ENCODE results near the gene PRICKLE1. TPM values are rescaled to one million over a fixed set of nuclear protein-coding genes. Genes with fewer than 3 reads are reported as not detected.

The PRICKLE1 gene
- total and polyA plus RNA-seq, 2 experiments from 2014 or later: 7.7 to 51.7 TPM

DNA sequence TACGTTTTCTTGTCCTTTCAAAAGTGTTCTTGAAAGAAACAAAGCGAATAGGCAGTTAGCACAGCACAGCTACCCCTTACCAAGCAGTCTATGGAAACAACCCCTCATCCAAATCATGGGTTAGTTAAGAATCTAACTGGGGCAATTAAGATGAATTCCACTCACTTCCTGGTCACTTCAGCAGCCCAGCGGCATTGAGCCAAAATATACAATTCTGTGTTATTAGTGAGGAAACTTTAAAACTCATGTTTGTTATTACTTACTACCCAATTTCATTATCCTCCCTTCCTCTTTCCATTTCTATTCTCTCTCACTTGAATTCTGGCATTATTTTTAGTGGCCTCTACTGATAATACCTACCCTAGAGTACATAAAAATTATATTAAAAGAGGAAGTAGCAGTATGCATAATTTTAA is 142.2 kb downstream of the PRICKLE1 start:
- Histone ChIP-seq H3K4me2 (no peak overlapping the region), H2AFZ (no peak overlapping the region), H3K36me3 (ENCODE audit: insufficient read depth) (no peaks in the 10 kb centered on the region), H3K27ac (ENCODE audit: low read depth) (no peak overlapping the region), H3K9me2 (ENCODE audit: insufficient read depth) (peaks cover 4% of the 10 kb centered on the region; the same call in 1 of the 2 replicates), H3K79me2 (replicated peaks; ENCODE audit: insufficient read depth) (no peaks in the 10 kb centered on the region), H3K27me3 (ENCODE audit: insufficient read depth) (no peaks in the 10 kb centered on the region), H3K4me3 (no peak overlapping the region), H3F3A (replicated peaks; ENCODE audit: low read depth) (0 out of 2 replicates have a peak, but pooled peaks cover 5% of the 10 kb centered on the region), H3K4me1 (ENCODE audit: insufficient read depth) (peaks cover 46% of the 10 kb centered on the region), H4K20me1 (replicated peaks; ENCODE audit: insufficient read depth) (no peaks in the 10 kb centered on the region)
- TF ChIP-seq JUNB (IDR thresholded peaks at IDR 0.05; ENCODE audit: unreplicated experiment) (no peak), EZH2 (IDR thresholded peaks at IDR 0.05; ENCODE audit: low read depth, unreplicated experiment) (no peak), POLR2AphosphoS5 (IDR thresholded peaks at IDR 0.05; ENCODE audit: low read depth) (no peak)
- TF ChIP-seq, protein P1, sequence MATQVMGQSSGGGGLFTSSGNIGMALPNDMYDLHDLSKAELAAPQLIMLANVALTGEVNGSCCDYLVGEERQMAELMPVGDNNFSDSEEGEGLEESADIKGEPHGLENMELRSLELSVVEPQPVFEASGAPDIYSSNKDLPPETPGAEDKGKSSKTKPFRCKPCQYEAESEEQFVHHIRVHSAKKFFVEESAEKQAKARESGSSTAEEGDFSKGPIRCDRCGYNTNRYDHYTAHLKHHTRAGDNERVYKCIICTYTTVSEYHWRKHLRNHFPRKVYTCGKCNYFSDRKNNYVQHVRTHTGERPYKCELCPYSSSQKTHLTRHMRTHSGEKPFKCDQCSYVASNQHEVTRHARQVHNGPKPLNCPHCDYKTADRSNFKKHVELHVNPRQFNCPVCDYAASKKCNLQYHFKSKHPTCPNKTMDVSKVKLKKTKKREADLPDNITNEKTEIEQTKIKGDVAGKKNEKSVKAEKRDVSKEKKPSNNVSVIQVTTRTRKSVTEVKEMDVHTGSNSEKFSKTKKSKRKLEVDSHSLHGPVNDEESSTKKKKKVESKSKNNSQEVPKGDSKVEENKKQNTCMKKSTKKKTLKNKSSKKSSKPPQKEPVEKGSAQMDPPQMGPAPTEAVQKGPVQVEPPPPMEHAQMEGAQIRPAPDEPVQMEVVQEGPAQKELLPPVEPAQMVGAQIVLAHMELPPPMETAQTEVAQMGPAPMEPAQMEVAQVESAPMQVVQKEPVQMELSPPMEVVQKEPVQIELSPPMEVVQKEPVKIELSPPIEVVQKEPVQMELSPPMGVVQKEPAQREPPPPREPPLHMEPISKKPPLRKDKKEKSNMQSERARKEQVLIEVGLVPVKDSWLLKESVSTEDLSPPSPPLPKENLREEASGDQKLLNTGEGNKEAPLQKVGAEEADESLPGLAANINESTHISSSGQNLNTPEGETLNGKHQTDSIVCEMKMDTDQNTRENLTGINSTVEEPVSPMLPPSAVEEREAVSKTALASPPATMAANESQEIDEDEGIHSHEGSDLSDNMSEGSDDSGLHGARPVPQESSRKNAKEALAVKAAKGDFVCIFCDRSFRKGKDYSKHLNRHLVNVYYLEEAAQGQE (IDR thresholded peaks at IDR 0.05; ENCODE audit: unreplicated experiment): no peak
- TF ChIP-seq, protein P2, sequence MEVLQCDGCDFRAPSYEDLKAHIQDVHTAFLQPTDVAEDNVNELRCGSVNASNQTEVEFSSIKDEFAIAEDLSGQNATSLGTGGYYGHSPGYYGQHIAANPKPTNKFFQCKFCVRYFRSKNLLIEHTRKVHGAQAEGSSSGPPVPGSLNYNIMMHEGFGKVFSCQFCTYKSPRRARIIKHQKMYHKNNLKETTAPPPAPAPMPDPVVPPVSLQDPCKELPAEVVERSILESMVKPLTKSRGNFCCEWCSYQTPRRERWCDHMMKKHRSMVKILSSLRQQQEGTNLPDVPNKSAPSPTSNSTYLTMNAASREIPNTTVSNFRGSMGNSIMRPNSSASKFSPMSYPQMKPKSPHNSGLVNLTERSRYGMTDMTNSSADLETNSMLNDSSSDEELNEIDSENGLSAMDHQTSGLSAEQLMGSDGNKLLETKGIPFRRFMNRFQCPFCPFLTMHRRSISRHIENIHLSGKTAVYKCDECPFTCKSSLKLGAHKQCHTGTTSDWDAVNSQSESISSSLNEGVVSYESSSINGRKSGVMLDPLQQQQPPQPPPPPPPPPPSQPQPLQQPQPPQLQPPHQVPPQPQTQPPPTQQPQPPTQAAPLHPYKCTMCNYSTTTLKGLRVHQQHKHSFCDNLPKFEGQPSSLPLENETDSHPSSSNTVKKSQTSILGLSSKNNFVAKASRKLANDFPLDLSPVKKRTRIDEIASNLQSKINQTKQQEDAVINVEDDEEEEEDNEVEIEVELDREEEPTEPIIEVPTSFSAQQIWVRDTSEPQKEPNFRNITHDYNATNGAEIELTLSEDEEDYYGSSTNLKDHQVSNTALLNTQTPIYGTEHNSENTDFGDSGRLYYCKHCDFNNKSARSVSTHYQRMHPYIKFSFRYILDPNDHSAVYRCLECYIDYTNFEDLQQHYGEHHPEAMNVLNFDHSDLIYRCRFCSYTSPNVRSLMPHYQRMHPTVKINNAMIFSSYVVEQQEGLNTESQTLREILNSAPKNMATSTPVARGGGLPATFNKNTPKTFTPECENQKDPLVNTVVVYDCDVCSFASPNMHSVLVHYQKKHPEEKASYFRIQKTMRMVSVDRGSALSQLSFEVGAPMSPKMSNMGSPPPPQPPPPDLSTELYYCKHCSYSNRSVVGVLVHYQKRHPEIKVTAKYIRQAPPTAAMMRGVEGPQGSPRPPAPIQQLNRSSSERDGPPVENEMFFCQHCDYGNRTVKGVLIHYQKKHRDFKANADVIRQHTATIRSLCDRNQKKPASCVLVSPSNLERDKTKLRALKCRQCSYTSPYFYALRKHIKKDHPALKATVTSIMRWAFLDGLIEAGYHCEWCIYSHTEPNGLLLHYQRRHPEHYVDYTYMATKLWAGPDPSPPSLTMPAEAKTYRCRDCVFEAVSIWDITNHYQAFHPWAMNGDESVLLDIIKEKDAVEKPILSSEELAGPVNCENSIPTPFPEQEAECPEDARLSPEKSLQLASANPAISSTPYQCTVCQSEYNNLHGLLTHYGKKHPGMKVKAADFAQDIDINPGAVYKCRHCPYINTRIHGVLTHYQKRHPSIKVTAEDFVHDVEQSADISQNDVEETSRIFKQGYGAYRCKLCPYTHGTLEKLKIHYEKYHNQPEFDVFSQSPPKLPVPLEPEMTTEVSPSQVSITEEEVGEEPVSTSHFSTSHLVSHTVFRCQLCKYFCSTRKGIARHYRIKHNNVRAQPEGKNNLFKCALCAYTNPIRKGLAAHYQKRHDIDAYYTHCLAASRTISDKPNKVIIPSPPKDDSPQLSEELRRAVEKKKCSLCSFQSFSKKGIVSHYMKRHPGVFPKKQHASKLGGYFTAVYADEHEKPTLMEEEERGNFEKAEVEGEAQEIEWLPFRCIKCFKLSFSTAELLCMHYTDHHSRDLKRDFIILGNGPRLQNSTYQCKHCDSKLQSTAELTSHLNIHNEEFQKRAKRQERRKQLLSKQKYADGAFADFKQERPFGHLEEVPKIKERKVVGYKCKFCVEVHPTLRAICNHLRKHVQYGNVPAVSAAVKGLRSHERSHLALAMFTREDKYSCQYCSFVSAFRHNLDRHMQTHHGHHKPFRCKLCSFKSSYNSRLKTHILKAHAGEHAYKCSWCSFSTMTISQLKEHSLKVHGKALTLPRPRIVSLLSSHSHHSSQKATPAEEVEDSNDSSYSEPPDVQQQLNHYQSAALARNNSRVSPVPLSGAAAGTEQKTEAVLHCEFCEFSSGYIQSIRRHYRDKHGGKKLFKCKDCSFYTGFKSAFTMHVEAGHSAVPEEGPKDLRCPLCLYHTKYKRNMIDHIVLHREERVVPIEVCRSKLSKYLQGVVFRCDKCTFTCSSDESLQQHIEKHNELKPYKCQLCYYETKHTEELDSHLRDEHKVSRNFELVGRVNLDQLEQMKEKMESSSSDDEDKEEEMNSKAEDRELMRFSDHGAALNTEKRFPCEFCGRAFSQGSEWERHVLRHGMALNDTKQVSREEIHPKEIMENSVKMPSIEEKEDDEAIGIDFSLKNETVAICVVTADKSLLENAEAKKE (CRISPR knock-in tag; IDR thresholded peaks at IDR 0.05): no peak
- DNase-seq (ENCODE audit: low spot score) (no peak), ATAC-seq (no peak)
- H3K27me3 Mint-ChIP-seq (ENCODE audit: insufficient read depth, low read depth, poor library complexity): peaks cover 4% of the 10 kb centered on the region
- peaks cover 64% of the 10 kb centered on the region for H3K36me3 Mint-ChIP-seq (ENCODE audit: low read depth)
- peaks cover 10% of the 10 kb centered on the region; the same call in 2 of the 3 replicates for H3K9me3 Mint-ChIP-seq
- H3K27ac Mint-ChIP-seq: no peak overlapping the region
- H3K4me1 Mint-ChIP-seq: peaks cover 50% of the 10 kb centered on the region
- no peak overlapping the region for H3K4me3 Mint-ChIP-seq
